ENCODE data around the gene MS4A6A.

Gene MS4A6A

GRCh38 chr11:60182541-60183330 lies at the start of gene MS4A6A:
TSS of gene MS4A6A (minus strand) at chr11:60183083. CDS start at chr11:60181727, 1,356 bp downstream.
- no peak for TF ChIP-seq CTCF (IDR thresholded peaks at IDR 0.05)
- no peak for TF ChIP-seq ZFX (IDR thresholded peaks at IDR 0.05; ENCODE audit: borderline replicate concordance)
- H3K27ac ChIP-seq = no peak within 1 kb of the TSS

GRCh38 chr11:60230681-60231080 lies 47.8 kb upstream of the MS4A6A start:
- no peak overlapping the region for H3K27ac ChIP-seq
- TF ChIP-seq ZFX (IDR thresholded peaks at IDR 0.05; ENCODE audit: borderline replicate concordance) (no peak), CTCF (IDR thresholded peaks at IDR 0.05) (no peak)

GRCh38 chr11:60222141-60222540 lies 39.3 kb upstream of the MS4A6A start:
- H3K27ac ChIP-seq = no peak overlapping the region
- no peak for TF ChIP-seq ZFX (IDR thresholded peaks at IDR 0.05; ENCODE audit: borderline replicate concordance)

- no peak overlapping the region for H3K27ac ChIP-seq
- no peak for TF ChIP-seq ZFX (IDR thresholded peaks at IDR 0.05; ENCODE audit: borderline replicate concordance)
- no peak for TF ChIP-seq CTCF (IDR thresholded peaks at IDR 0.05)
These were observed 38.8 kb upstream of the MS4A6A start for GRCh38 chr11:60221692-60222091.

GRCh38 chr11:60221181-60221580 lies 38.3 kb upstream of the MS4A6A start:
- H3K27ac ChIP-seq = no peak overlapping the region
- no peak for TF ChIP-seq ZFX (IDR thresholded peaks at IDR 0.05; ENCODE audit: borderline replicate concordance)
- TF ChIP-seq CTCF (IDR thresholded peaks at IDR 0.05) = no peak

- H3K27ac ChIP-seq = no peak overlapping the region
- TF ChIP-seq ZFX (IDR thresholded peaks at IDR 0.05; ENCODE audit: borderline replicate concordance) (no peak), CTCF (IDR thresholded peaks at IDR 0.05) (no peak)
These were observed 31.5 kb upstream of the MS4A6A start for GRCh38 chr11:60214386-60214785.

- TF ChIP-seq ZFX (IDR thresholded peaks at IDR 0.05; ENCODE audit: borderline replicate concordance) (no peak), CTCF (IDR thresholded peaks at IDR 0.05) (no peak)
These were observed 28.3 kb upstream of the MS4A6A start for GRCh38 chr11:60211206-60211605.

More at GRCh38 chr11:60211206-60211605, 28.3 kb upstream of the MS4A6A start:
- H3K27ac ChIP-seq = no peak overlapping the region
